Neural cell (in vitro differentiated cells): ENCODE results near the gene ILK. TPM values are rescaled to one million over a fixed set of nuclear protein-coding genes. Genes with fewer than 3 reads are reported as not detected.

Experiments
- H2AFZ ChIP-seq: fragments of 200-600, 300-800 bp; sonication (generic), shearing (Covaris generic); 2 replicates; pipeline ENCODE4 v1.6.0; 2014; ENCODE audit warnings: low read depth, mild to moderate bottlenecking, antibody characterized with exemption, low read length, moderate library complexity
- H3F3A ChIP-seq: fragments of 200-600 bp; shearing (Covaris generic); 2 replicates; pipeline ENCODE4 v1.6.1; 2016; ENCODE audit warnings: mild to moderate bottlenecking, moderate library complexity, mixed read lengths, antibody characterized with exemption, low read length; ENCODE audit not compliant: insufficient read depth, poor library complexity, severe bottlenecking
- H3K27ac ChIP-seq: fragments of 200-600, 300-800 bp; sonication (generic), shearing (Covaris generic); 2 replicates; pipeline ENCODE4 v1.5.1; 2014; ENCODE audit warnings: mild to moderate bottlenecking, low read length, moderate library complexity
- H3K27me3 ChIP-seq: fragments of 300-800, 200-600 bp; sonication (generic), shearing (Covaris generic); 2 replicates; pipeline ENCODE4 v1.6.0; 2014; ENCODE audit warnings: mild to moderate bottlenecking, low read depth, low read length, moderate library complexity; ENCODE audit not compliant: insufficient read depth
- H3K36me3 ChIP-seq: fragments of 300-800, 200-600 bp; sonication (generic), shearing (Covaris generic); 2 replicates; pipeline ENCODE4 v1.5.1; 2014; ENCODE audit warnings: mild to moderate bottlenecking, antibody characterized with exemption, low read length, moderate library complexity; ENCODE audit not compliant: insufficient read depth
- H3K4me2 ChIP-seq: fragments of 300-800, 200-600 bp; sonication (generic), shearing (Covaris generic); 2 replicates; pipeline ENCODE4 v1.6.0; 2014; ENCODE audit warnings: mild to moderate bottlenecking, low read length
- H3K4me3 ChIP-seq: fragments of 300-800, 200-600 bp; sonication (generic), shearing (Covaris generic); 2 replicates; pipeline ENCODE4 v1.5.1; 2014; ENCODE audit warnings: mild to moderate bottlenecking, low read length, moderate library complexity
- H3K79me2 ChIP-seq: fragments of 200-600 bp; shearing (Covaris generic); replicated peaks from 2 replicates; pipeline ENCODE4 v1.6.0; 2014; ENCODE audit warnings: mild to moderate bottlenecking, low read length, moderate library complexity; ENCODE audit not compliant: insufficient read depth
- H3K9ac ChIP-seq: fragments of 300-800, 200-600 bp; sonication (generic), shearing (Covaris generic); 2 replicates; pipeline ENCODE4 v1.6.1; 2016; ENCODE audit warnings: mild to moderate bottlenecking, low read length, mixed read lengths
- H3K9me2 ChIP-seq: fragments of 200-600 bp; shearing (Covaris generic); 2 replicates; pipeline ENCODE4 v1.6.1; 2016; ENCODE audit warnings: mild to moderate bottlenecking, low read length, mixed read lengths; ENCODE audit not compliant: insufficient read depth
- H3K9me3 ChIP-seq: fragments of 200-600, 300-800 bp; sonication (generic), shearing (Covaris generic); 2 replicates; pipeline ENCODE4 v1.6.1; 2016; ENCODE audit warnings: mild to moderate bottlenecking, mixed run types, low read length, moderate library complexity, mixed read lengths
- H4K20me1 ChIP-seq: fragments of 200-600 bp; shearing (Covaris generic); 2 replicates; pipeline ENCODE4 v1.6.1; 2016; ENCODE audit warnings: mild to moderate bottlenecking, mixed run types; ENCODE audit not compliant: insufficient read depth
- EP300 ChIP-seq: fragments of 450-650 bp; conservative IDR thresholded peaks from 2 replicates; pipeline ENCODE4 v1.6.1; 2014; ENCODE audit warnings: antibody characterized with exemption, mild to moderate bottlenecking, moderate library complexity; ENCODE audit not compliant: poor library complexity, severe bottlenecking
- EZH2 ChIP-seq: fragments of 200-600, 300-800 bp; shearing (Covaris generic), sonication (generic); IDR thresholded peaks from 2 replicates; pipeline ENCODE4 v1.6.1; 2014; ENCODE audit warnings: antibody characterized with exemption, low read length, borderline replicate concordance, mild to moderate bottlenecking; ENCODE audit not compliant: insufficient read depth, poor library complexity, severe bottlenecking
- MXI1 ChIP-seq: fragments of 450-650 bp; conservative IDR thresholded peaks from 2 replicates; pipeline ENCODE4 v1.6.1; 2014; ENCODE audit warnings: antibody characterized with exemption, mild to moderate bottlenecking; ENCODE audit not compliant: poor library complexity, severe bottlenecking
- POLR2AphosphoS5 ChIP-seq: IDR thresholded peaks from 2 replicates; pipeline ENCODE4 v1.6.1; 2012
- RAD21 ChIP-seq: fragments of 450-650 bp; conservative IDR thresholded peaks from 2 replicates; pipeline ENCODE4 v1.6.1; 2014; ENCODE audit warnings: antibody characterized with exemption, mild to moderate bottlenecking, moderate library complexity
- SMC3 ChIP-seq: fragments of 450-650 bp; conservative IDR thresholded peaks from 2 replicates; pipeline ENCODE4 v1.6.1; 2014; ENCODE audit warnings: antibody characterized with exemption, mild to moderate bottlenecking, moderate library complexity; ENCODE audit not compliant: poor library complexity
- TAF1 ChIP-seq: IDR thresholded peaks from 2 replicates; pipeline ENCODE4 v1.6.1; 2012; ENCODE audit warnings: low read depth
- polyA plus RNA-seq: library from polyadenylated mRNA; depleted of rRNA; stranded (reverse); fragments of >200 nt; gene quantifications from 2 replicates; pipeline ENCODE4 v1.2.3, GENCODE V29; 2014
- TF ChIP-seq, protein P1 (sequence below): fragments of 450-650 bp; IDR thresholded peaks from 2 replicates; pipeline ENCODE4 v1.5.1; 2014; ENCODE audit warnings: antibody characterized with exemption, mild to moderate bottlenecking, moderate library complexity; ENCODE audit not compliant: poor library complexity, severe bottlenecking
- TF ChIP-seq, protein P2 (sequence below): IDR thresholded peaks from 2 replicates; pipeline ENCODE4 v1.6.1; 2012; ENCODE audit warnings: borderline replicate concordance

ILK gene
- polyA plus RNA-seq, 1 donor from 2014 or later: 68.8 TPM

DNA sequence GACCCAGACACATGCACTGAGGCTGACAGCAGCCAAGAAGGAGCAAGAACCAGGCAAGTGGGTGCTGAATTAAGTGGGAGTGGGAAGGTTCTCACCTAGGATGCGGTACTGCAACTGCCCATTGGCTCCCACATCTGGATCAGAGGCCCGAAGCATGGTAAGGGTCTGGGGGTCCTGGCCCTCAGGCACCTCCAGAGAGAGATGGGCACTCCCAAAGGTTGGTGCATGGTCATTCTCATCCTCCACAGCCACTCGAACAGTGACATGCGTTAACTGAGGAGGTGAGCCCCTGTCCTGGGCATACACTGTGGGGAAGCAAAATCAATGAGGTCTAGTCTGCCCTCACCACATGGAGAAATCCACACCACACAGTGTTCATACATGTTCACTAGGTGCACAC lies 25.0 kb downstream of the ILK start:
- Histone ChIP-seq H3F3A (no peaks in the 10 kb centered on the region), H3K9me2 (no peaks in the 10 kb centered on the region), H3K4me2 (no peak overlapping the region), H3K9me3 (no peaks in the 10 kb centered on the region), H4K20me1 (no peaks in the 10 kb centered on the region), H3K27me3 (no peaks in the 10 kb centered on the region), H3K79me2 (no peaks in the 10 kb centered on the region), H3K4me3 (no peak overlapping the region), H3K36me3 (peaks cover 21% of the 10 kb centered on the region), H2AFZ (no peak overlapping the region), H3K9ac (no peak overlapping the region), H3K27ac (no peak overlapping the region)
- TF ChIP-seq TAF1 (no peak), RAD21 (no peak), EP300 (no peak), POLR2AphosphoS5 (no peak), SMC3 (no peak), EZH2 (no peak), MXI1 (no peak)
- TF ChIP-seq, protein P1, sequence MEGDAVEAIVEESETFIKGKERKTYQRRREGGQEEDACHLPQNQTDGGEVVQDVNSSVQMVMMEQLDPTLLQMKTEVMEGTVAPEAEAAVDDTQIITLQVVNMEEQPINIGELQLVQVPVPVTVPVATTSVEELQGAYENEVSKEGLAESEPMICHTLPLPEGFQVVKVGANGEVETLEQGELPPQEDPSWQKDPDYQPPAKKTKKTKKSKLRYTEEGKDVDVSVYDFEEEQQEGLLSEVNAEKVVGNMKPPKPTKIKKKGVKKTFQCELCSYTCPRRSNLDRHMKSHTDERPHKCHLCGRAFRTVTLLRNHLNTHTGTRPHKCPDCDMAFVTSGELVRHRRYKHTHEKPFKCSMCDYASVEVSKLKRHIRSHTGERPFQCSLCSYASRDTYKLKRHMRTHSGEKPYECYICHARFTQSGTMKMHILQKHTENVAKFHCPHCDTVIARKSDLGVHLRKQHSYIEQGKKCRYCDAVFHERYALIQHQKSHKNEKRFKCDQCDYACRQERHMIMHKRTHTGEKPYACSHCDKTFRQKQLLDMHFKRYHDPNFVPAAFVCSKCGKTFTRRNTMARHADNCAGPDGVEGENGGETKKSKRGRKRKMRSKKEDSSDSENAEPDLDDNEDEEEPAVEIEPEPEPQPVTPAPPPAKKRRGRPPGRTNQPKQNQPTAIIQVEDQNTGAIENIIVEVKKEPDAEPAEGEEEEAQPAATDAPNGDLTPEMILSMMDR: no peak
- TF ChIP-seq, protein P2, sequence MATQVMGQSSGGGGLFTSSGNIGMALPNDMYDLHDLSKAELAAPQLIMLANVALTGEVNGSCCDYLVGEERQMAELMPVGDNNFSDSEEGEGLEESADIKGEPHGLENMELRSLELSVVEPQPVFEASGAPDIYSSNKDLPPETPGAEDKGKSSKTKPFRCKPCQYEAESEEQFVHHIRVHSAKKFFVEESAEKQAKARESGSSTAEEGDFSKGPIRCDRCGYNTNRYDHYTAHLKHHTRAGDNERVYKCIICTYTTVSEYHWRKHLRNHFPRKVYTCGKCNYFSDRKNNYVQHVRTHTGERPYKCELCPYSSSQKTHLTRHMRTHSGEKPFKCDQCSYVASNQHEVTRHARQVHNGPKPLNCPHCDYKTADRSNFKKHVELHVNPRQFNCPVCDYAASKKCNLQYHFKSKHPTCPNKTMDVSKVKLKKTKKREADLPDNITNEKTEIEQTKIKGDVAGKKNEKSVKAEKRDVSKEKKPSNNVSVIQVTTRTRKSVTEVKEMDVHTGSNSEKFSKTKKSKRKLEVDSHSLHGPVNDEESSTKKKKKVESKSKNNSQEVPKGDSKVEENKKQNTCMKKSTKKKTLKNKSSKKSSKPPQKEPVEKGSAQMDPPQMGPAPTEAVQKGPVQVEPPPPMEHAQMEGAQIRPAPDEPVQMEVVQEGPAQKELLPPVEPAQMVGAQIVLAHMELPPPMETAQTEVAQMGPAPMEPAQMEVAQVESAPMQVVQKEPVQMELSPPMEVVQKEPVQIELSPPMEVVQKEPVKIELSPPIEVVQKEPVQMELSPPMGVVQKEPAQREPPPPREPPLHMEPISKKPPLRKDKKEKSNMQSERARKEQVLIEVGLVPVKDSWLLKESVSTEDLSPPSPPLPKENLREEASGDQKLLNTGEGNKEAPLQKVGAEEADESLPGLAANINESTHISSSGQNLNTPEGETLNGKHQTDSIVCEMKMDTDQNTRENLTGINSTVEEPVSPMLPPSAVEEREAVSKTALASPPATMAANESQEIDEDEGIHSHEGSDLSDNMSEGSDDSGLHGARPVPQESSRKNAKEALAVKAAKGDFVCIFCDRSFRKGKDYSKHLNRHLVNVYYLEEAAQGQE: no peak

GRCh38 chr11:6629573-6629891 lies 26.0 kb downstream of the ILK start:
- Histone ChIP-seq H3K27me3 (no peaks in the 10 kb centered on the region), H3K9ac (no peak overlapping the region), H3K9me2 (no peaks in the 10 kb centered on the region), H3K9me3 (no peaks in the 10 kb centered on the region), H3F3A (no peaks in the 10 kb centered on the region), H3K79me2 (no peaks in the 10 kb centered on the region), H3K4me3 (no peak overlapping the region), H4K20me1 (peaks cover 4% of the 10 kb centered on the region), H3K4me2 (no peak overlapping the region), H2AFZ (no peak overlapping the region), H3K36me3 (peaks cover 21% of the 10 kb centered on the region), H3K27ac (no peak overlapping the region)
- TF ChIP-seq RAD21 (no peak), EZH2 (no peak), TAF1 (no peak), POLR2AphosphoS5 (no peak), EP300 (no peak), SMC3 (no peak)
